H9 (cell line): ENCODE data around the gene RNF133. TPM values are rescaled to one million over a fixed set of nuclear protein-coding genes. Genes with fewer than 3 reads are reported as not detected.

Experiments used
- DNase-seq: peaks from one replicate; pipeline ENCODE4 v3.0.0-alpha.2; 2017
- H2AFZ ChIP-seq: one replicate; pipeline ENCODE4 v1.6.1; 2013; ENCODE audit warnings: mild to moderate bottlenecking, low read length, control low read depth, moderate library complexity
- H2AK5ac ChIP-seq: 2 replicates; pipeline ENCODE4 v1.6.1; 2013; ENCODE audit warnings: low read length, control low read depth, mixed read lengths; ENCODE audit not compliant: insufficient read length
- H2BK120ac ChIP-seq: one replicate; pipeline ENCODE4 v1.6.1; 2013; ENCODE audit warnings: low read depth, mild to moderate bottlenecking, low read length, control low read depth, inconsistent platforms; ENCODE audit not compliant: poor library complexity, severe bottlenecking
- H2BK12ac ChIP-seq: 2 replicates; pipeline ENCODE4 v1.6.1; 2013; ENCODE audit warnings: low read length, control low read depth, mixed read lengths, low read depth; ENCODE audit not compliant: insufficient read length
- H2BK15ac ChIP-seq: 2 replicates; pipeline ENCODE4 v1.6.1; 2013; ENCODE audit warnings: low read depth, low read length, control low read depth
- H2BK20ac ChIP-seq: one replicate; pipeline ENCODE4 v1.6.1; 2013; ENCODE audit warnings: low read depth, mild to moderate bottlenecking, low read length, control low read depth, inconsistent platforms; ENCODE audit not compliant: poor library complexity, severe bottlenecking
- H2BK5ac ChIP-seq: 2 replicates; pipeline ENCODE4 v1.6.1; 2013; ENCODE audit warnings: low read length, control low read depth, mixed read lengths; ENCODE audit not compliant: insufficient read length
- H3K14ac ChIP-seq: 2 replicates; pipeline ENCODE4 v1.6.1; 2013; ENCODE audit warnings: low read length, control low read depth; ENCODE audit not compliant: insufficient read depth
- H3K18ac ChIP-seq: 2 replicates; pipeline ENCODE4 v1.6.1; 2013; ENCODE audit warnings: low read depth, mild to moderate bottlenecking, mixed read lengths, low read length, control low read depth; ENCODE audit not compliant: insufficient read length
- H3K23ac ChIP-seq: 2 replicates; pipeline ENCODE4 v1.6.1; 2013; ENCODE audit warnings: low read length, control low read depth, mixed read lengths, low read depth; ENCODE audit not compliant: insufficient read length
- H3K23me2 ChIP-seq: 2 replicates; pipeline ENCODE4 v1.6.1; 2013; ENCODE audit warnings: low read depth, mild to moderate bottlenecking, mixed read lengths, low read length, control low read depth; ENCODE audit not compliant: insufficient read length, poor library complexity, severe bottlenecking
- H3K27ac ChIP-seq: 2 replicates; pipeline ENCODE4 v1.5.1; 2013; ENCODE audit warnings: low read length, control low read depth, mixed read lengths, low read depth; ENCODE audit not compliant: insufficient read length
- H3K27me3 ChIP-seq: 2 replicates; pipeline ENCODE4 v1.6.1; 2013; ENCODE audit warnings: low read length, control low read depth, inconsistent platforms; ENCODE audit not compliant: insufficient read depth
- H3K4ac ChIP-seq: 2 replicates; pipeline ENCODE4 v1.6.1; 2013; ENCODE audit warnings: low read depth, mild to moderate bottlenecking, control low read depth, inconsistent platforms, low read length, moderate library complexity
- H3K4me1 ChIP-seq: 2 replicates; pipeline ENCODE4 v1.6.1; 2013; ENCODE audit warnings: low read length, control low read depth, inconsistent platforms; ENCODE audit not compliant: insufficient read depth
- H3K4me2 ChIP-seq: 2 replicates; pipeline ENCODE4 v1.6.1; 2013; ENCODE audit warnings: low read length, control low read depth, mixed read lengths; ENCODE audit not compliant: insufficient read length, insufficient read depth
- H3K56ac ChIP-seq: 2 replicates; pipeline ENCODE4 v1.6.1; 2013; ENCODE audit warnings: low read depth, mild to moderate bottlenecking, mixed read lengths, low read length, control low read depth; ENCODE audit not compliant: insufficient read length
- H3K79me1 ChIP-seq: 2 replicates; pipeline ENCODE4 v1.6.1; 2013; ENCODE audit warnings: low read depth, mild to moderate bottlenecking, moderate library complexity, low read length, control low read depth, inconsistent platforms; ENCODE audit not compliant: insufficient read depth, poor library complexity, severe bottlenecking
- H3K79me2 ChIP-seq: 2 replicates; pipeline ENCODE4 v1.6.1; 2013; ENCODE audit warnings: low read length, control low read depth, inconsistent platforms; ENCODE audit not compliant: insufficient read depth
- H3K9ac ChIP-seq: 2 replicates; pipeline ENCODE4 v1.6.1; 2013; ENCODE audit warnings: low read length, control low read depth, mixed read lengths; ENCODE audit not compliant: insufficient read length; ENCODE audit errors: extremely low read depth
- H3K9me3 ChIP-seq: one replicate; pipeline ENCODE4 v1.6.1; 2013; ENCODE audit warnings: low read depth, low read length, inconsistent platforms; ENCODE audit not compliant: control insufficient read depth
- H3T11ph ChIP-seq: one replicate; pipeline ENCODE4 v1.6.1; 2013; ENCODE audit warnings: mild to moderate bottlenecking, low read length, control low read depth, inconsistent platforms
- H4K20me1 ChIP-seq: one replicate; pipeline ENCODE4 v1.6.1; 2013; ENCODE audit not compliant: control insufficient read depth, insufficient read length, insufficient read depth
- H4K5ac ChIP-seq: 2 replicates; pipeline ENCODE4 v1.6.1; 2013; ENCODE audit warnings: low read depth, mild to moderate bottlenecking, mixed read lengths, low read length, control low read depth; ENCODE audit not compliant: insufficient read length
- H4K8ac ChIP-seq: replicated peaks from 2 replicates; pipeline ENCODE4 v1.6.1; 2013; ENCODE audit warnings: low read length, control low read depth, mixed read lengths, low read depth; ENCODE audit not compliant: insufficient read length
- H4K91ac ChIP-seq: 2 replicates; pipeline ENCODE4 v1.6.1; 2013; ENCODE audit warnings: low read depth, mild to moderate bottlenecking, moderate library complexity, mixed read lengths, low read length, control low read depth; ENCODE audit not compliant: insufficient read length
- H3K27ac Mint-ChIP-seq, 3 experiments: 2 replicates in 2 of 3; 3 replicates in 1 of 3; pipeline ENCODE4 v1.8.0; 2020 to 2021; ENCODE audit warnings: mixed read lengths in 3 of 3, mild to moderate bottlenecking in 1 of 3, moderate library complexity in 1 of 3
- H3K27me3 Mint-ChIP-seq: 2 replicates; pipeline ENCODE4 v1.8.0; 2021; ENCODE audit warnings: low read depth, mild to moderate bottlenecking, moderate library complexity, mixed read lengths
- H3K36me3 Mint-ChIP-seq, 3 experiments: 2 replicates in 2 of 3; 3 replicates in 1 of 3; pipeline ENCODE4 v1.8.0; 2020 to 2021; ENCODE audit warnings: low read depth in 3 of 3, mixed read lengths in 3 of 3; ENCODE audit not compliant: insufficient read depth in 1 of 3
- H3K4me1 Mint-ChIP-seq, 2 experiments: 2 replicates each; pipeline ENCODE4 v1.8.0; 2020; ENCODE audit warnings: mixed read lengths in 2 of 2
- H3K4me3 Mint-ChIP-seq, 2 experiments: 2 replicates in 1 of 2; 3 replicates in 1 of 2; pipeline ENCODE4 v1.8.0; 2020 to 2021; ENCODE audit warnings: mild to moderate bottlenecking in 2 of 2, mixed read lengths in 2 of 2, moderate library complexity in 1 of 2
- H3K9me3 Mint-ChIP-seq, 2 experiments: 2 replicates in 1 of 2; 3 replicates in 1 of 2; pipeline ENCODE4 v1.8.0; 2020; ENCODE audit warnings: mild to moderate bottlenecking in 2 of 2, mixed read lengths in 2 of 2, moderate library complexity in 1 of 2
- WGBS: extraction: QIAGEN DNeasy Blood & Tissue Kit; methylation state at CpG from one replicate; pipeline ENCODE4 v1.1.7; 2013; ENCODE audit warnings: missing lambda C conversion rate, low lambda C conversion rate, mixed read lengths; ENCODE audit not compliant: insufficient read length; ENCODE audit errors: extremely low coverage; 5-methylcytosine and 5-hydroxymethylcytosine counted together
- total RNA-seq: library from RNA; stranded (reverse); gene quantifications from 2 replicates; pipeline ENCODE4 v1.2.1, GENCODE V29; 2021
- TF ChIP-seq, protein P1 (sequence below): fragments of 200-600 bp; sonication (generic); conservative IDR thresholded peaks from 3 replicates; pipeline ENCODE4 v1.8.0; 2021; ENCODE audit warnings: antibody characterized with exemption, mild to moderate bottlenecking

Gene RNF133
- total RNA-seq, 1 experiment from 2014 or later: 0.31 TPM

DNA sequence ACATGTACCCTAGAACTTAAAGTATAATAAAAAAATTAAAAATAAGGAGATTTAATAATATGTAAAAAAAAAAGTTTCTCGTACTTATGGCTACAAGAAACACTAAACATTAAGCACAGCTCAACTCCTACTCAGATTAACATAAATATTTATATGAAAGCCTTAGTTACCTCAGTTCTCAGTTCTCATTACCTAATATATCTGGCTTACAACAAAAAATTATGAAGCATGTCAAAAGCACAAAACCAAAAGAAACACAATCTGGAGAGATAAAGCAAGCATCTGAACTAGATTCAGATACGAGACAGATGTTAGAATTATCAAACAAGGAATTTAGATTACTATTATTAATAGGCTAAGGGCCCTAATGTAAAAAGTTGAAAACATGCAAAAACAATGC, 40.1 kb downstream of the RNF133 start:
- H3K9me3 ChIP-seq: no peaks in the 10 kb centered on the region
- no peak overlapping the region for H4K91ac ChIP-seq
- no peaks in the 10 kb centered on the region for H3K27me3 Mint-ChIP-seq
- H3T11ph ChIP-seq: no peak overlapping the region
- no peaks in the 10 kb centered on the region for H3K79me2 ChIP-seq
- no peaks in the 10 kb centered on the region for H4K20me1 ChIP-seq
- no CpG with 5 or more reads among the region's 2 CpGs for WGBS
- no peak overlapping the region for H3K4me2 ChIP-seq
- H2BK120ac ChIP-seq: no peak overlapping the region
- TF ChIP-seq, protein P1, sequence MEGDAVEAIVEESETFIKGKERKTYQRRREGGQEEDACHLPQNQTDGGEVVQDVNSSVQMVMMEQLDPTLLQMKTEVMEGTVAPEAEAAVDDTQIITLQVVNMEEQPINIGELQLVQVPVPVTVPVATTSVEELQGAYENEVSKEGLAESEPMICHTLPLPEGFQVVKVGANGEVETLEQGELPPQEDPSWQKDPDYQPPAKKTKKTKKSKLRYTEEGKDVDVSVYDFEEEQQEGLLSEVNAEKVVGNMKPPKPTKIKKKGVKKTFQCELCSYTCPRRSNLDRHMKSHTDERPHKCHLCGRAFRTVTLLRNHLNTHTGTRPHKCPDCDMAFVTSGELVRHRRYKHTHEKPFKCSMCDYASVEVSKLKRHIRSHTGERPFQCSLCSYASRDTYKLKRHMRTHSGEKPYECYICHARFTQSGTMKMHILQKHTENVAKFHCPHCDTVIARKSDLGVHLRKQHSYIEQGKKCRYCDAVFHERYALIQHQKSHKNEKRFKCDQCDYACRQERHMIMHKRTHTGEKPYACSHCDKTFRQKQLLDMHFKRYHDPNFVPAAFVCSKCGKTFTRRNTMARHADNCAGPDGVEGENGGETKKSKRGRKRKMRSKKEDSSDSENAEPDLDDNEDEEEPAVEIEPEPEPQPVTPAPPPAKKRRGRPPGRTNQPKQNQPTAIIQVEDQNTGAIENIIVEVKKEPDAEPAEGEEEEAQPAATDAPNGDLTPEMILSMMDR: no peak
- no peak overlapping the region for H3K14ac ChIP-seq
- H2BK12ac ChIP-seq: no peak overlapping the region
- H3K56ac ChIP-seq: no peak overlapping the region
- no peak overlapping the region for H4K5ac ChIP-seq
- no peak overlapping the region for H2BK15ac ChIP-seq
- no peak for DNase-seq
- H3K18ac ChIP-seq: no peak overlapping the region
- no peak overlapping the region for H2AK5ac ChIP-seq
- no peaks in the 10 kb centered on the region for H3K4me1 ChIP-seq
- H3K27ac ChIP-seq: no peak overlapping the region
- no peak overlapping the region for H3K4ac ChIP-seq
- no peaks in the 10 kb centered on the region for H3K4me1 Mint-ChIP-seq
- H3K23ac ChIP-seq: no peak overlapping the region
- no peak overlapping the region for H2BK5ac ChIP-seq
- peaks cover 0 to 8% of the 10 kb centered on the region in 2 experiments; a peak in 3 of 5 replicates for H3K9me3 Mint-ChIP-seq
- no peak overlapping the region for H3K9ac ChIP-seq
- H3K23me2 ChIP-seq: no peaks in the 10 kb centered on the region
- H3K27ac Mint-ChIP-seq: no peak overlapping the region
- no peak overlapping the region for H3K4me3 Mint-ChIP-seq
- peaks cover 0 to 6% (median 5%) of the 10 kb centered on the region in 3 experiments; a peak in 5 of 7 replicates for H3K36me3 Mint-ChIP-seq
- no peak overlapping the region for H4K8ac ChIP-seq
- no peak overlapping the region for H2AFZ ChIP-seq
- H2BK20ac ChIP-seq: no peak overlapping the region
- no peaks in the 10 kb centered on the region for H3K27me3 ChIP-seq
- H3K79me1 ChIP-seq: no peaks in the 10 kb centered on the region
